Measurements from ENCODE around the gene FBXW9.

FBXW9 gene

DNA sequence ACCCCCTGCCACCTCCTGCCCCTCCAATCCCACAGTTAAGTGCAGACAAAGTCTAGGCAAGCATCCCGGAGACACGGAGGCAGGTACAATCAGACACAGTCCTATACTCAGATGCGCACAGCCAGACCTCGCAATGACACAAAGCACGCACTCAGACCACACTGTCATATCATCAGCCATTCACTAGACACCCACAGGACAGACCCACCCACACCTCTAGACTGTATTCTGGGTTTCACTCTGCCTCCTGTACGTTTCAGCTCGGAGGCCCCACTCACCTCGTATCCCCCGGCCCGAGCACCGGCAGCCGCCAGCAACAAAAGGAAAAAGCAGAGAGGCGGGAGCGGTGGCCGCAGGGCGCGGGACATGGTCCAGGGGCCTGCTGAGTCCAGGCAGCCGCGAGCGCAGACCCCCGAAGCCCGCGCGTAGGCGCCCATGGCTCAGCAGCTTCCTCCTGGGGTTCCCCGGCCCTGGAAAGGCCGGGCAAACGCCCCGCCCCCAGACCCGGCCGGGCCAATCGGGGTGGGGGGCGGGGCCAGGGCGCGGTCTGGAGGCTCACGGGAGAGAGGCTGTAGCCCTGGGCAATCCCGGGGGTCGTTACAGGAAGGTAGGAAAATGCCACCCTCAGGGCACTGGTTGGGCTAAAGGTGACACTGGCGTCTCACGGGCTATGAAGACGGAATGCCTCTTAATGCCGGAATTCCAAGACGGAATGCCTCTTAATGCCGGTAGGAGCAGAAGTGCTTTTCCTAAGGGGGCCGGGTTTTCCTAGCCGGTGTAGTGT, 30.0 kb downstream of the FBXW9 start, which contains the start of the genes MAN2B1 and WDR83 (continued):
- TF ChIP-seq PRDM2 (tag by site-specific recombination; IDR thresholded peaks at IDR 0.05; ENCODE audit: borderline replicate concordance) (no peak), ZNF426 (tag by site-specific recombination; IDR thresholded peaks at IDR 0.05) (no peak), ZNF747 (tag by site-specific recombination; IDR thresholded peaks at IDR 0.05) (no peak), GLI2 (tag by site-specific recombination; IDR thresholded peaks at IDR 0.05; ENCODE audit: borderline replicate concordance, low read depth) (no peak), ZBTB20 (tag by site-specific recombination; IDR thresholded peaks at IDR 0.05) (peak; percentile 88), ZNF292 (tag by site-specific recombination; IDR thresholded peaks at IDR 0.05; ENCODE audit: borderline replicate concordance, low read depth) (no peak), SCRT2 (tag by site-specific recombination; IDR thresholded peaks at IDR 0.05) (no peak), YY1 (tag by site-specific recombination; IDR thresholded peaks at IDR 0.05) (no peak), ZNF626 (tag by site-specific recombination; IDR thresholded peaks at IDR 0.05) (no peak), ZNF2 (tag by site-specific recombination; IDR thresholded peaks at IDR 0.05) (no peak), ZNF37A (tag by site-specific recombination; IDR thresholded peaks at IDR 0.05) (no peak), GFI1B (tag by site-specific recombination; IDR thresholded peaks at IDR 0.05) (no peak), ZNF692 (tag by site-specific recombination; IDR thresholded peaks at IDR 0.05) (peak; percentile 20; the same call in 1 of the 2 replicates), ZFHX2 (tag by site-specific recombination; conservative IDR thresholded peaks at IDR 0.05) (peak; percentile 95), SP3 (tag by site-specific recombination; IDR thresholded peaks at IDR 0.05) (peak; percentile 62), ZBTB6 (tag by site-specific recombination; IDR thresholded peaks at IDR 0.05) (no peak), KLF7 (tag by site-specific recombination; IDR thresholded peaks at IDR 0.05; ENCODE audit: borderline replicate concordance) (peak; percentile 13; the same call in 1 of the 2 replicates), ZNF302 (tag by site-specific recombination; IDR thresholded peaks at IDR 0.05; ENCODE audit: low read depth) (no peak), PBX3 (CRISPR knock-in tag; IDR thresholded peaks at IDR 0.05) (no peak), ZNF837 (tag by site-specific recombination; IDR thresholded peaks at IDR 0.05) (no peak), ZNF223 (tag by site-specific recombination; IDR thresholded peaks at IDR 0.05) (no peak), ZNF555 (tag by site-specific recombination; conservative IDR thresholded peaks at IDR 0.05) (no peak), ZNF157 (tag by site-specific recombination; IDR thresholded peaks at IDR 0.05) (no peak)
- TF ChIP-seq, protein P1, sequence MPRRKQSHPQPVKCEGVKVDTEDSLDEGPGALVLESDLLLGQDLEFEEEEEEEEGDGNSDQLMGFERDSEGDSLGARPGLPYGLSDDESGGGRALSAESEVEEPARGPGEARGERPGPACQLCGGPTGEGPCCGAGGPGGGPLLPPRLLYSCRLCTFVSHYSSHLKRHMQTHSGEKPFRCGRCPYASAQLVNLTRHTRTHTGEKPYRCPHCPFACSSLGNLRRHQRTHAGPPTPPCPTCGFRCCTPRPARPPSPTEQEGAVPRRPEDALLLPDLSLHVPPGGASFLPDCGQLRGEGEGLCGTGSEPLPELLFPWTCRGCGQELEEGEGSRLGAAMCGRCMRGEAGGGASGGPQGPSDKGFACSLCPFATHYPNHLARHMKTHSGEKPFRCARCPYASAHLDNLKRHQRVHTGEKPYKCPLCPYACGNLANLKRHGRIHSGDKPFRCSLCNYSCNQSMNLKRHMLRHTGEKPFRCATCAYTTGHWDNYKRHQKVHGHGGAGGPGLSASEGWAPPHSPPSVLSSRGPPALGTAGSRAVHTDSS (tag by site-specific recombination; IDR thresholded peaks at IDR 0.05) = no peak
- TF ChIP-seq, protein P2, sequence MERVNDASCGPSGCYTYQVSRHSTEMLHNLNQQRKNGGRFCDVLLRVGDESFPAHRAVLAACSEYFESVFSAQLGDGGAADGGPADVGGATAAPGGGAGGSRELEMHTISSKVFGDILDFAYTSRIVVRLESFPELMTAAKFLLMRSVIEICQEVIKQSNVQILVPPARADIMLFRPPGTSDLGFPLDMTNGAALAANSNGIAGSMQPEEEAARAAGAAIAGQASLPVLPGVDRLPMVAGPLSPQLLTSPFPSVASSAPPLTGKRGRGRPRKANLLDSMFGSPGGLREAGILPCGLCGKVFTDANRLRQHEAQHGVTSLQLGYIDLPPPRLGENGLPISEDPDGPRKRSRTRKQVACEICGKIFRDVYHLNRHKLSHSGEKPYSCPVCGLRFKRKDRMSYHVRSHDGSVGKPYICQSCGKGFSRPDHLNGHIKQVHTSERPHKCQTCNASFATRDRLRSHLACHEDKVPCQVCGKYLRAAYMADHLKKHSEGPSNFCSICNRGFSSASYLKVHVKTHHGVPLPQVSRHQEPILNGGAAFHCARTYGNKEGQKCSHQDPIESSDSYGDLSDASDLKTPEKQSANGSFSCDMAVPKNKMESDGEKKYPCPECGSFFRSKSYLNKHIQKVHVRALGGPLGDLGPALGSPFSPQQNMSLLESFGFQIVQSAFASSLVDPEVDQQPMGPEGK (tag by site-specific recombination; IDR thresholded peaks at IDR 0.05) = no peak; the same call in 1 of the 2 replicates
- TF ChIP-seq, protein P3, sequence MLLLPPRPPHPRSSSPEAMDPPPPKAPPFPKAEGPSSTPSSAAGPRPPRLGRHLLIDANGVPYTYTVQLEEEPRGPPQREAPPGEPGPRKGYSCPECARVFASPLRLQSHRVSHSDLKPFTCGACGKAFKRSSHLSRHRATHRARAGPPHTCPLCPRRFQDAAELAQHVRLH (tag by site-specific recombination; IDR thresholded peaks at IDR 0.05) = 0 out of 2 replicates have a peak, but pooled peaks have one; percentile 40
